Femur (tissue), 1 donor: Measurements from ENCODE around the gene IFIT2.

Source experiments
- DNase-seq: peaks from one replicate; pipeline ENCODE4 v3.0.0-alpha.2; 2017

Gene IFIT2

DNA sequence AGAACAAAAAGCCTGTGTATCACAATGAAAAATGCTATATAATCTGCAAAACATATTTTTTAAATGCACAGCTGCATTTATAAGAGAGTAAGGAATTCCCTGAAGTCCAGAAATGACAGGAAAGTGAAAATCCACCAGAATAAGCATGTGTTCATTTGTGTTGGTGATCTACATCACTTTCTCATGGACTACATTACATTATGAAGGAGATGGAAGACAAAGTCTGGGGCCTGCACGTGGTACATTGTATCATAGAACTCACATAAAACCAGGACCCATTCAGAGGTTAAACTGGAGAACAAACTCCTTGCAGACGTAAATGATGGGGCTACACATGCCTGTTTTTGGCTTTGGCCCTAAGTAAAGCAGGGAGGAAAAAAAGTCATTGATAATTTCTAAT is 42.3 kb downstream of the IFIT2 start:
- DNase-seq: no peak

DNA sequence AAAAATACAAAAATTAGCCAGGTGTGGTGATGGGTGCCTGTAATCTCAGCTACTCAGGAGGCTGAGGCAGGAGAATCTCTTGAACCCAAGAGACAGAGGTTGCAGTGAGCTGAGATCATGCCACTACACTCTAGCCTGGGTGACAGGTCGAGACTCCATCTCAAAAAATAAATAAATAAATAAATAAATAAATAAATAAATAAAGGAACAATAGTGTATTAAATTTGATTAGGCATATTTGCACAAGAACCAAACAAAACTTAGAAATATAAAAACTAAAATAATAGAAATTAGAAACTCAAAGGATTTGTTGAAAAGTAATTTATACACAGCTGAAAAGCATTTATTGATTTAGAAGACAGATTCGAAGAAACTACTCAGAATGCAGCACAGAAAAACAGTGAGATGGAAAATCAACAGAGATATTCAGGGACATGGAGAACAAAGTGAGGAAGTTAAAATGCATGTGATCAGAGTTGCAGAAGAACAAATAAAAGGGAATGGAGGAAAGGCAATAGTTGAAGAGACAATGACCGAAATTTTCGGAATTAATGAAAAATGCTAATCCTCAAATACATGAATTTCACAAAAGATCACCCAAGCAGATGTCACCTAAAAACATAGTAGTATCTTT is 43.6 kb downstream of the IFIT2 start:
- no peak for DNase-seq

DNA sequence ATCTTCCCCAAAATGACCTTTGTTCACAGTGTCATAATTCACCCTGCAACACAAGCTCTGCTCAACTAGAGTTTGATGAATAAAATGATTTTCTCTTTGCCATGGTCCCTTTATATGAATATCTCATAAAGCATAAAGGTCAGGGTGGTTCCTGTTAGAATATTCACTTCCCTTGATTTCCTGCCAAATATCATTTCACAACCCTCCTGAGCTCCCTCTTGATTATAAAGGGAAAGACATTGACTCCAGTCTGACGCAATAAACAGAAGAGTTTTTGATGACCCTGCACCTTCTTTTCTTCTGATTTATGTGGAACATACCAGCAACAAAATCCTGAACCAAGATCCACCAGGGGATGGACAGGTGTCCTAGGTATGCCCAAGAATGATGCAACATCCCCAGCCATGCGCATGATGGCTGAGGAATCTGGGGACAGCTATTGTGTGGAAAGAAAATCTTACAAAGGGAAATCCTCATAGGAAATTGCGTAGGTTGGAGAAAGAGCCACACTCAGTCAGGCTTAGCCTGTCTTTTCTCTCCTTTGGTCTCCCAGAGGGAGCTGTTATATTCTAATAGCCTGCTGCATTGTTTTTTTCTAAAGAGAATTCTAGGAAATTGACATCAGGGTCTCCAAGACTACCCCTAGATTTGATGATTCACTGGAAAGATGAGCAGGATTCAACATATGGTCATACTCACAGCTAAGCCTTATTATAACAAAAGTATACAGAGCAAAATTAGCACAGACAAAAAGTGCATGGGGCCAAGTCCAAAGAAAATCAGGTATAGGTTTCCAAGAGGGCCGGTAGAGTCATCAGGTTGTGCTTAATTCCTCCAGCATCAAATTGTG is 44.8 kb downstream of the IFIT2 start:
- no peak for DNase-seq

DNA sequence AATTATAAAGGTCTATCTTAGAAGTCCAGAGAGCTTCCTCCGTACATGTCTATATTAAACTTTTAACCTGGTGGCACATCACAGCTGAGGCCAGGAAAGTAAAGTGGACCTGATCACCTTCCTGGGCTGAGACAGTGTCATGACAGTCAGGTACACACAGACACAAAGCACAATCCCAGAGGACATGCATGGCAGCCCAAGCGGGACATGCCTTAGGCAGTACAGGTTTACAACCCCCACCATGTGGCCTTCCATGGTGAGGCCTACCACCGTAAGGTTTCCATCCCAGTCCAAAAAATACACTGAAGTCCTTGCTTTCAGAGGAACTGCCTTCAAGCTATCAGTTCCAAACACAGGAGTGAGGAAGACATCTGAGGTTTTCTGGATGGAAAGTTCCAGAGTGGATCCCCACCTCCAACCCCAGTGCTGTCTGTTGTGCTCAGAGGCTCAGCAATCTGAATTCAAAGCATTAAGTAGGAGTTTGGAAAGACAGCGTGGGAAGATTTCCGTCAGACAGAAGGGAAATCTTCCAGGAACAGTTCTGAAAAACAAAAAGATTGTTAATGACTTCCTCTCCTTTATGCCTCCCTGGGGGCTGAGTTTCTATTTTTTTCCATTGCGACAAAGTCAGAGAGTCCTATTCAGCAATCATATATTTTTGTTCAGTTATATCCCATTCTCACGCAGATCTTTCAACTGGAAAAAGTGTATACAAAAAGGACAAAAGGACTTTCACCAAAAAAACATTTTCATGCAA is 46.0 kb downstream of the IFIT2 start:
- DNase-seq: no peak

DNA sequence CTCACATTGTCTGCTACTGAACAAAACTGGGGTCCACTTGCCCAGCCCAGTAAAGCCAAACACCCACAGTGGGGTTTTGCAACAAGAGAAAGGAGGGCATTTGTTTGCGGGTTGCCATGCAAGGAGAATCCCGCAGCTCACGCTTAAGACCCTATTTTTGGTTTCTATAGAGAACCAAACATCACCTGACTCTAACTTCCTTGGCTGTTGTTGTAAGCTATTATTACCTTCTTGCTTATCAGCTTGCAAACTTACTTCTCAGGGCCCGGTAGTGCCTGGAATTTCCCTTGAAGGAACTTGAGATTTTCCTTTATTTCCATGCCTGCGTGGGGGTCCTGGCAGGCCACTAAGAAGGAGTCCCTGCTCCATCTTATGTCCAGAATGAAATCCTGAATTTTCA is 46.6 kb downstream of the IFIT2 start:
- no peak for DNase-seq

DNA sequence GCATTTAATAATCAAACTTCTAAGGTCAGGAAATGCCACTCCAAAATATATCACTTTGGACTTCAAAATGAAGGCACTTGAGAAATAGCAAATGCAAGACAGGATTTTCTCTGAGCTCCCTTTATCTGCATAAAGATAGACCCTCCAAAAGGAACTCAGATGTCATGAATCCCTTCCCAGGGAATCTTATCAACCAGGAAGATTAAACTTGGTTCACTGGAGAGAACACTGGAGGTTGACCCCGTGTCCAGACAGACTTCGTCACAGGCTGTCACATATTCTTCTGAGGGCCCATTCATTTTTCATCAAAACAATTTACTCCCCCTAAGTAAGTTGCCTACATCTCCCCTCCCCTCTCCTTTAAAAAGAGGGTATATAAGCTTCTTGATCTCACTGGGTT is 47.1 kb downstream of the IFIT2 start:
- no peak for DNase-seq

DNA sequence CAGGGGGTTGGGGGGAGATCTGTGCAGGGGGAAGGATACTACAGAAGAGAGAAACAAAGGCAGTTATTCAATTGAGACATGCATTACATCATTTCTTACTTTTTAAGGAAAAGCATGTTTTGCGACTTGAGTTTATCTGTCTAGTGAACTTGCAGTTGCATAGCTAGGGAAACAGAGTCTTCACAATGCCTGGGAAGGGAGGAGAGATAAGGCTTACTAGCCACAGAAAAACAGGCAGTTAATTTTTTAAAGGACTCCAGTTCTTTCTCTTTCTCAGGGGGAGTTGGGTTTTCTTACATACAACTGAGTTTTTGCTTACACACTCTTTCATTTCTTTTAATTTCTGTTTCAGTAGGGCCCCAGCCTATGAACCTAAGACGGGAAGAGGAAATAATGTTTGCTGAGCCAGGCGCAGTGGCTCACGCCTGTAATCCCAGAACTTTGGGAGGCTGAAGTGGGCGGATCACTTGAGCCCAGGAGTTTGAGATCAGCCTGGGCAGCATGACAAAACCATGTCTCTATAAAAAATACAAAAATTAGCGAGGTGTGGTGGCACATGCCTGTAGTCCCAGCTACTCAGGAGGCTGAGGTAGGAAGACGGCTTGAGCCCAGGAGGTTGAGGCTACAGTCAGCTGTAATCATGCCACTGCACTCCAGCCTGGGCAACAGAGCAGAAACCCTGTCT is 48.9 kb downstream of the IFIT2 start:
- peak; percentile 40 for DNase-seq

DNA sequence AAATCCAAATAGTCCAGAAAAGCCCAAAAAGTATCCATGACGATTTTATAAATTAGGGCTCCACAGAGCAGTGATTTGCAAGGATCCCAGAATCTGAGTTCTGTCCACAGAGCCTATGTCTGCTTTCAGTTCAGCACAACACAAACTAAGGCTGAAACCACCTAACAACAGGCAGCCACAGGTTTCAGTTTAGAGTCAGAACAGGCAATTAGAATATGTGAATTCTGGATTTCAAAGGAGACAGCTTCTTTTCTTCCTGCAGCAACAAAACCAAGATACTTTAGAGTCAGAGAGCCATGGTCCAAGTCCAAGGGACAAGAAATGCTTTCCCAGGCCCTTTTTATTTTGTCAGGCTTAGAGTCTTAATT is 49.5 kb downstream of the IFIT2 start:
- no peak for DNase-seq

DNA sequence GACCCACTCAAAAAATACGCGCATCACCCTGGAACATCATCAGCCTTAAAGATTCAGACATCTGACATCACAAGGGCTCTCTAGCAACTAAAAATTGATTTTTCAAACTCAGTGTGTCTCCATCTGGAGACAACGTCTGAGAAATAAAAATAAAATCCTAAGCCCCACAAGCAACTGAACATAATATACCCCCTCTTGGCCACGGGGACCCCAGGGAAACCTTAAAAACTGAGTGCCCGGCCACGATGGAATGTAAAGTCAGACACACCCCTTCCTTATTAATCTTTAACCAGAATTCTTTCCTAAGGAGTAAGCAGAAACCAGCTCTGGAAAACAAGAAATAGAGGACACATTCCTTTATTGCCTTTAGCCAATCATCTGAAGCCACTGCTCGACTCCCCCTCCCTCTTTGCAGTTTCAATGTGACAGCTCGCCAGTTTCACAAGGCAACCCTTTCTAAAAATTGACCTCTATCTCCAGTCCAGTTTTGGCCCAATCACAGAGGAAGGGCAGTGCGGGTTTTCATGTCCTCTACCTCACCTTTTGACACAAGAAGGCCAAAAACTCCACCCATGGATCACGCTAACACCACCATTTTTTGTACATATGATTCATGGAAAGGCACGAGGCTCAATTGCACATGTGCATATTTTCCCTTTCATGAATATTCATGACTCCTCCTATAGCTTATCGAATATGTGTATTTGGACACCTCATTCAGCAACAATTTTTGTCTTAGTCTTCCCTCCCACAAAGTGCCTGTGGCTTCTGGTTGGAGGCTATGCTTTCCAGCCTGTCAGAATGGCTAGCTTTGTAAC is 50.1 kb downstream of the IFIT2 start:
- peak; percentile 65 for DNase-seq

DNA sequence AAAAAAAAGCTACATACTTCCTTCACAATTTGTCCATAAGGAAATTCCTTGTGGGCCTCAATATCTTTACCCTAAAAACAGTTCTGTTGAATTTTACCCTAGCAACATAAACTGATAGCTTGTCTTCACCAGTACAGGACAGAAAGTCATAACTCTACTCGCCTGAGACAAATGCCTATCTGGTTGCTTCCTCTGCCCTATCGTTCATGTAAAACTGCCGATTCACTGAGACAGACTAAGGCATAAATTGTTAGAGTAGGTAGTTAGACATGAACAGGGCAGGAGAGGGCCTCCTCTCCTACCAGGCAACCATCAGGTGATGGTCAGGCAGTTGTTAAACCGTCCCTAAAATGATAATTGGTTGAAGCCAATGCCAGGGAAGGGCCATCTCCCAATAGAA is 51.0 kb downstream of the IFIT2 start:
- DNase-seq: no peak

DNA sequence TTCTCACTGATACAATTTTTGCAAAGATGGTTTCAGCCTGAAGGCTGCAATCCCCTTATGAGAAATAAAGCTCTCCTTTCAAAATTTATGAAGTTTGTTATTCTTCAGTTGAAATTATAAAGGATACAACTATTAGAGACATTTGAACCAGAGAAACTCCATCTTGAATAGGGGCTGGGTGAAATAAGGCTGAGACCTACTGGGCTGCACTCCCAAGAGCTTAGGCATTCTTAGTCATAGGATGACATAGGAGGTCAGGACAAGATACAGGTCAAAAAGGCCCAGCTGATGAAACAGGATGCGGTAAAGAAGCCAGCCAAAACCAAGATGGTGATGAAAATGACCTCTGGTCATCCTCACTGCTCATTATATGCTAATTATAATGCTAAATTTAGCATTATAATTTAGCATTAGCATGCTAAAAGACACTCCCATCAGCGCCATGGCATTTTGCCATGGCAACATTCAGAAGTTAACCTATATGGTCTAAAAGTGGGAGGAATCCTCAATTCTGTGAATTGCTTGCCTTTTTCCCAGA is 53.6 kb downstream of the IFIT2 start:
- peak; percentile 70 for DNase-seq

DNA sequence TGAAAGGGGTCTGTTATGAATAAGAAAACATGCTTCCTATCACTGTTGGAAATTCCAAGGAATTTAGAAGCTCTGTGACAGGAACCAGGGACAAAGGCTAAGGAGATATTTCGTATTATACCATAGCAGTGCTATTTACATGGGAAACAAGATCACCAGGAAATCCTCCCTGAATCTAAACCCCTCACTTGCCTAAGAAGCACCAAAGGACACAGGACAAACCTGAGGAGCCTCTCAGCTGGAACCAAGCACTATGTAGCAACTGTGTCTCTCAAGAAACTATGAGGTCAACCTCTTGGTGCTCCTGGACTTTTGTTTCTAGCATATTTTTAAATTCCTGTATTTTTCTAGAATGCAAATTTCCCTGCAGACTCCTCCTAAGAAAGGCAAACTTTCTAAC is 55.2 kb downstream of the IFIT2 start:
- no peak for DNase-seq

DNA sequence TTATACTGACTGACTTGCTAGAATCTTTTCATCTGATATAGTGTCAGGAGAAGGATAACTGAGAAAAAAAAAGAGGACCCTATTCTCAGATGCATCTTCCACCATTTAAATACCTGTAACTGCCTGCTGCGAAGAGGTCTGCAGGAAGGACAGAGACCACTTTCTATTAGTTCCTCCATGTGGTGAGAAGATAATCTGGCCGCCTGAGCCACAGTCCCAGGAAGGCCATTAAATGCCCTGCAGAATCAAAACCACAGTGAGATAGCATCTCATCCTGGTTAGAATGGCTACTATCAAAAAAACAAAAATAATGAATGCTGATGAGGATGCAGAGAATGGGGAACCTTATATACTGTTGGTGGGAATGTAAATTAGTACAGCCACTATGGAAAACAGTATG is 56.1 kb downstream of the IFIT2 start:
- DNase-seq: no peak
